ENCODE results near the gene CEP128.
A peak's percentile ranks its signal among the peaks of the same experiment; 100 is the strongest.

The CEP128 gene

DNA sequence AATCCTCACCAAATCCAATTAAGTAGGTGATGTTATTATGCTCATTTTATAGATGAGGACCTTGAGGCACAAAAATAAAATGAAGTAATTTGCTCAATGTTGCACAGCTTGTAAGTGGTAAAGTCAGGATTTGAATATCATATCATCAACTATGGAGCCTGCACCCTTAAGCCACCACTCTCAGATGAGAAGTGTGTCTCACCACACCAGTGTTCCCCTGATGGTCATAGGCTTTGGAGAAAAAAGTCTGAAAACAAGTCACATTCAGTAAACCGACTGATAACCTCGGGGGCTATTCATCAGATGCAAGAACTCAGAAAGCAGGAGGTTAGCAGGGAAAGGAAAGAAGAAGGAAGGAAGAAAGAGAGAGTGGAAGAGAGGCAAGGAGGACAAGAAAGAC lies 16.7 kb upstream of the CEP128 start:
- TF ChIP-seq, protein P1, sequence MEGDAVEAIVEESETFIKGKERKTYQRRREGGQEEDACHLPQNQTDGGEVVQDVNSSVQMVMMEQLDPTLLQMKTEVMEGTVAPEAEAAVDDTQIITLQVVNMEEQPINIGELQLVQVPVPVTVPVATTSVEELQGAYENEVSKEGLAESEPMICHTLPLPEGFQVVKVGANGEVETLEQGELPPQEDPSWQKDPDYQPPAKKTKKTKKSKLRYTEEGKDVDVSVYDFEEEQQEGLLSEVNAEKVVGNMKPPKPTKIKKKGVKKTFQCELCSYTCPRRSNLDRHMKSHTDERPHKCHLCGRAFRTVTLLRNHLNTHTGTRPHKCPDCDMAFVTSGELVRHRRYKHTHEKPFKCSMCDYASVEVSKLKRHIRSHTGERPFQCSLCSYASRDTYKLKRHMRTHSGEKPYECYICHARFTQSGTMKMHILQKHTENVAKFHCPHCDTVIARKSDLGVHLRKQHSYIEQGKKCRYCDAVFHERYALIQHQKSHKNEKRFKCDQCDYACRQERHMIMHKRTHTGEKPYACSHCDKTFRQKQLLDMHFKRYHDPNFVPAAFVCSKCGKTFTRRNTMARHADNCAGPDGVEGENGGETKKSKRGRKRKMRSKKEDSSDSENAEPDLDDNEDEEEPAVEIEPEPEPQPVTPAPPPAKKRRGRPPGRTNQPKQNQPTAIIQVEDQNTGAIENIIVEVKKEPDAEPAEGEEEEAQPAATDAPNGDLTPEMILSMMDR (IDR thresholded peaks at IDR 0.05): no peak

DNA sequence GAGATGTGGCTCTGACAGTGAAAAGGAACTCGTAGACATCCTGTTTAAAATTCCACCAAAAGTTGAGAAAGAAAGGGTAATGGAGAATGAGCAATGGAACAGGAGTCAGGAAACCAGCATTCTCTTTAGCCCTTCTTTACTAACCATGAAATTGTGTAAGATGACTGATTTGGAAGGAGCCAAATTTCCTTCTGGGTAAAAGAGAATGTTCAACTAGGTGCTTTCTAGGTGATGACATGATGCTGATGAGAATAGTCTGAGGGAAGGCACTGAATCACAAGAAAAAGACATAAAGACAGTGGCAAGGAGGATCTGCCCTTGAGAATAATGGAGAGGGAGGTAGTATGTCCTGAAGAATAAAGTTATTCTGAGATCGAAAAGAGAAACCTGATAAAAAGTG lies 16.1 kb upstream of the CEP128 start:
- TF ChIP-seq, protein P1 (IDR thresholded peaks at IDR 0.05): no peak

DNA sequence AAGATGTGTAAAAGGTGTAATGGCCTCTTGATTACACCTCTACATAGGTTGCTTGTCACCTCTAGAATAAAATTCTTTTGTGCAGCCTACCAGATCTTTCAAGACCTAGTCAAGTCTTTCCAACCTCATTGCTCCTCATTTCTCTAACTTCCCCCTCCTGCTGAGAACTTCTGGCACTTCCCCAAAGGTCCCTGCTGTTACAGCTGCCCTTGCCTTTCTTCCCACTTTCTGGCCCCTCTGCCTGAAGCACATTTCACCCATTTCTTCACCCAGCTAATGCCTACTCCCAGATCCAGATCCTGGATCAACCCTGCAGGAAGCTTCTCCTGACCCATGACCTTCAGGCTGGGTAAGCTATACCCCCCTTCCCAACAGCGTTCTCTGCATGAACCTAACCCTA lies 15.4 kb upstream of the CEP128 start:
- TF ChIP-seq, protein P1 (IDR thresholded peaks at IDR 0.05): no peak

DNA sequence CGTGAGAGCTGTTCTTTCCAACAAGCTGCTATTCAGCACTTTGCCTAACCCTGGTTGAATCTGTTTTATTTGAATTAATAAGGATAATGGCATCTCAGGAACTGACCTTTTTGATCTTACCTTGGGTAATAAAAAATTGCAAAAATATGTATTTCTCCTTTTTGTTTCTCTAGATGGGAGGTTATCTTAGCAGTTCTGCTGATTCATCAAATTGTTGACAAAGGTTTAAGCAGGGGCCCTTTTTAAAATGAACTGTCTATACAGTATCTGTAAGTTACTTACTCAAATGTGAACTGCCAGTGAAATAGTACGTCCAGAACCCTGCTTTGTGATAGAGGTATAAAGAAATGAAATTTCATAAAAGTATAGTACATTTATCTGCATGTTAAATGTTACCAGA lies 14.6 kb upstream of the CEP128 start:
- TF ChIP-seq, protein P1 (IDR thresholded peaks at IDR 0.05): no peak

DNA sequence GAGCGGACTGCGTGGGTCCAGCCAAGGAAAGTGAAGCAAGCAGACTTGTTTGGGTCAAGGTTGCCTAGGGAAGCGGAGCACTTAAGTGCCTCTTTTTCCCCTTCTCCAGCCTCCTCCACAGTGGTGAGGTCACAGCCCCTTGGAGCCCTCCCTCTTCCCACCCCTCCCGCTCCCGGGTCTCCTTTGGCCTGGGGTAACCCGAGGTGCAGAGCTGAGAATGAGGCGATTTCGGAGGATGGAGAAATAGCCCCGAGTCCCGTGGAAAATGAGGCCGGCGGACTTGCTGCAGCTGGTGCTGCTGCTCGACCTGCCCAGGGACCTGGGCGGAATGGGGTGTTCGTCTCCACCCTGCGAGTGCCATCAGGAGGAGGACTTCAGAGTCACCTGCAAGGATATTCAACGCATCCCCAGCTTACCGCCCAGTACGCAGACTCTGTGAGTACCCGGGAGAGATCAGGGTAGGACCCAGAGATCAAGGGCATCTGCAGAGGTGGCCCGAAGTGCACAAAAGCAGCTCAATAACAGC lies 13.9 kb upstream of the CEP128 start, which contains the start of gene TSHR:
TSHR (plus strand) TSS at position 206 of the 526 bp plus-strand sequence; CDS start at position 266, 60 bp downstream.
- TF ChIP-seq, protein P1 (IDR thresholded peaks at IDR 0.05): no peak

DNA sequence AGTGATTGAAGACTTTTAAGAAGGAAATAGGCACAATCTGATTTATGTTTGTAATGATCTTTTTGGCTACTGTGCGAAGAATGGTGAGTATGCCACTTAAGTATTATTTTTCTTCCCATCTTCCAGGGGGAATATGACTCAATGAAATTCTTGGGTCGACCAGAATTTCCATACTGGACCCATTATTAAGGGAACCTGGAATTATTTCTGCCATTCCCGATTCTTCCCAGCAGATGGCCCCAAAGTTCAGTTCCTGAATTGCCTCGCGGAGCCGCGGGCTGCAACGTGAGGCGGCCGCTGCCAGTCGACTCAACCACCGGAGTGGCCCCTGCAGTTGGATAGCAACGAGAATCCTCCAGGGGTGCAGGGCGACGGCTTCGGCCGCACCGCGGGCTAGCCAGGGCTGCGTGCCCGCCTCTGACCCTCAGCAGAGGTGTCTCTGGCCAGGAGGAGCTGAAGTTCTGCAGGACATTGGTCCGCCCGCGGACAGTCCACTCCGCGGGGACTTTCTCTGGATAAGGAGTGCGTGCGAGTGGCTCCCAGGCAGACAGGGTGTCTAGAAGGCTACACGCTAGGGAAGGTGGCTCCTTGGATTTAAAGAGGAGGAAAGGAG lies 13.3 kb upstream of the CEP128 start:
- TF ChIP-seq, protein P1 (IDR thresholded peaks at IDR 0.05): peak; percentile 75

DNA sequence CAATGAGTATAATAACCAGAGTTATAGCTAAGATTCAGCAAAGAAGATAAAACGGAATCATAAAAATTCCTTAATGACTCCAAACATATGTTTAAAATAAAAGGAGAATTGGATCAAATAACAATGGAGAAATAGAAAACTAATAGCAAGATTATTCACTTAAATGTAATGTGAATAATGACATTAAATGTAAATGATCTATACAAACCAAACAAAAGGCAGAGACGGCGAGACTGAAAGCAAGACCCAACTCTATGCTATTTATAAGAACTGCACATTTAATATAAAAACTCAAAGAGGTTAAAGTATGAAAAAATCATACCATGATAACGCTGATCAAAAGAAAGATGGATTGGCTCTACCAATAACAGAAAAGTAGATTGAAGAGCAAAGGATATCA lies 10.0 kb upstream of the CEP128 start:
- TF ChIP-seq, protein P1 (IDR thresholded peaks at IDR 0.05): no peak

Measured in LNCAP (cell line).